ENCODE measurements around the gene MUC5B. TPM values are rescaled to one million over a fixed set of nuclear protein-coding genes. Genes with fewer than 3 reads are reported as not detected.

Gene MUC5B
- total RNA-seq = not detected in 2 replicates

GRCh38 chr11:1222491-1223345, at the start of gene MUC5B:
Gene MUC5B (plus strand): TSS chr11:1223066. CDS start chr11:1223124, 58 bp downstream.

GRCh38 chr11:1309498-1310317, 86.8 kb downstream of the MUC5B start, which contains the start of gene TOLLIP:
Gene TOLLIP (minus strand): TSS chr11:1309632. CDS start chr11:1309498, 134 bp downstream.

Other genes with a start within 250 kb of the MUC5B start
- not detected in 2 replicates for gene MUC6, start 186.3 kb upstream of the MUC5B start, total RNA-seq
- not detected in 2 replicates for gene MUC2, start 148.2 kb upstream of the MUC5B start, total RNA-seq
- gene MUC5AC, start 65.1 kb upstream of the MUC5B start, total RNA-seq = not detected in 2 replicates
- 57.5 and 59.6 TPM in 2 replicates for gene TOLLIP, start 86.6 kb downstream of the MUC5B start, total RNA-seq
- gene BRSK2, start 166.9 kb downstream of the MUC5B start, total RNA-seq = 0.04 and 0.23 TPM in 2 replicates